Stimulated activated CD4-positive, alpha-beta T cell treated with anti-CD3 and anti-CD28 coated beads, Interleukin-1b, Interleukin-23, amount 100 ng/mL, for 48 hours (primary cell): Measurements from ENCODE around the gene TANC2.
"Not testable (repeated sequence)": the region's sequence is repeated elsewhere in the genome, so short reads cannot be mapped to it uniquely, and the experiment has no call there.

Experiments used
- DNase-seq: peaks from one replicate; pipeline ENCODE4 v3.0.0-alpha.2; 2020

The TANC2 gene

DNA sequence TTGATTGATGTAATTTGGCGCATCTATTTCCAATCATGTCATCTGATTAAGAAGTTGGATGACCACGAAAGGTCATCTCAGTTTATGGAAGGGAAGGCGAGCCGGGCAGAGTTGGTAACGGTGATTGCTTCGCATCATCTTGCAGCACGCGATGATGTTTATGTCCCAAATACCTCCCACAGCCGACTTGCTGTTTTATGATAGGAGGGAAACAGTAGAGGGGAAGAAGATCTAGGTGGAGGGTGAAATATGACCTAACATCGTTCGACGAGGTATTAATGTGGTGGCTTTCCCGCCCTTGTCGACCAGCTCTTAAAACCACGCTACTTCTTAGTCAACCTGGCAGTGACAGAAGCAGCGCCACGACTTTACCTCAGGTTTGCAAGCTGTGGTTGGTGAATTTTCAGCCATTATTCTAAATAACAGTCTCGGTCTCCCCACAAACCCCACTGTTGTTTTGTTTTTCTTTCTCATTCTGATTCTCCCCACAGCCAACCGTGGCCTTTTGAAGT, 805 bp upstream of the TANC2 start:
- DNase-seq, result peak; percentile 67

DNA sequence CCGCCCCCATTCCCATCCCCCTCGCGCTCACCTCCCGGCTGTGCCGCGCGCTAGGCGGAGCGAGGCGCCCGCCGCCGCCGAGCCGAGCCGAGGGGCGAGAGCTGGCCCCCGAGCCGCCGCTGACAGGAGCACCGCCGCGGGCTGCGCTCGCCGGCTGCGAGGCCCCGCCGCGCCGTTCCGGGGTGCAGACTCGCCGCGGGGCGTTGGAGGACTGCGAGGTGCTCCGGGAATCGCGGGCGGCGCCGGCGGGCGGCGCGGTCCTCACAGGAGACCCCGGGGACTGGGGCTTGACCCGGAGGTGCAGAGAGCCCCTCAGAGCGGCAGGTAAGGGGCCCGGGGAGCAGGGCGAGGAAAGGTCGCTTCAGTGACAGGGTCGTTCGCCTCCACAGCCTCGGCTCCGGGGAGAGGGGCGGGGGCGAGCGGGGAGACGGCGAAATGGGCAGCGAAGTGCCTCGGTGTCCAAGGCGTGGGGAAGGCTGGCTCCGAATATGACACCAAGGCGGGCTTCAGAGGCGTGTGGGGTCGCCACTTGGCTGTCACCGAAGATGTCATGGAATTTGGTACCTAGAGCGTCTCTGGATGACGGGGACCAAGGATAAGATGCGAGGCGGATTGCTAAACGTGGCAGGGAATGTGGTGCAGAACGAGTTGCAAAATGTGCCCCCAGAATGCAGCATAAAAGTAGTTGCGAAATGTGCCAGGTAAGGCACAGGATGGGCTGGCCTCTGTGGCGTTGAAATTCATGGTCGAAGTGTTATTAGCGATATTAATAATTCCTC, 580 bp downstream of the TANC2 start:
- DNase-seq, result peak; percentile 38

DNA sequence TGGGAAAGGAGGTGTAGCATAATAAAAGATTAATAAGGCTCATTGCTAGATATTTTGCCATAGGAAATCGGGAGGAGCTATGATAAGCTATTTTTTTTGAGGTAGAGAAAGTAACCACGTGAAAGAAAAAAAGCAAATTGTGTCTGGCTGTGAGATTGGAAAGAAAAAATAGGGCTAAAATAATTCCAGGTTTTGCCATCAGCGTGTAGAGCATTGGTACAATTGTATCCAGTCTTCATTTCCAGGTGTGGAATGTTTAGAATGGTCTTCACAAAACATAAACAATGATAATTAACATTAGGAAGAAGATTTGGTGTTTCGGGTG, 1.1 kb downstream of the TANC2 start:
- no peak for DNase-seq

DNA sequence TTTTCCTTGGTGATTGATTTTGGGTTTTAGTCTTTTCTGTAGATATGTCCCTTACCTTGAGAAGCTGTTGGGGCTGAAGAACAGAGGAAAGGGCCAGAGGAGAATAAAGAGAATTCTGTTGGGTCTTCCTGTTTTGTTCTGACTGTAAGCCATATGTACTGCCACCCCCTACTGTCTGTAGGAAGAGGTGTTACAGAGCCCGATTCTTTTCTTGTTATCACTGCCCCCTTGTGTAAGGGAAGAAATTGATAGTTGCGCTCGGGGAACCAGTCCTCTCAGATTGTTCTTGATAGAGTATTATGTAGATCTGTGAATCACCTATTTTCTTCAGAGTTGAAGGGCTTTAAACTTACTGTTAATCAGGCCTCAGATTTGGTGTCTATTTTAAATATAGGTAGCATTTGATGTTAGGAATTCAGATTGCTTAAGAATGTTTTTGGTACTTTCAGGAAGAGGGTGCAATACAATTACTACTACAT, 2.4 kb downstream of the TANC2 start:
- peak; percentile 45 for DNase-seq

DNA sequence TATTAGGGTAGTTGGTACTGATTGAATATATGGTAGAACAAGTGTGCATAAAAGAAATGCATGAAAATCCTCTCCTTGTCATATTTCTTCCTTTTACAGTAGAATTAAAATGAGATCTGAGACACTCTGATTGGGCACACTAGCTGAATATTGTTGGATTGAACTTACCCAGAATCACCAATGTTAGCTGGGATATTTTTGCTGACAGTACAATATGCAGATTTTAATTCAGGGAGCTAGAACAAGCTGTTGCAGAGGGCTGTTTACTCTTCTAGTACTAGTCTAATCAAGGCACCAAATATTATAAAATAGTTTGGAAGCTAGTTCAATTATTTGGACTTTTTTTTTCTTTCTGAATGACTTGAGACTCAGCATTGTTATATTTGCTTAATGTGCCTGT, 4.6 kb downstream of the TANC2 start:
- DNase-seq, result no peak

DNA sequence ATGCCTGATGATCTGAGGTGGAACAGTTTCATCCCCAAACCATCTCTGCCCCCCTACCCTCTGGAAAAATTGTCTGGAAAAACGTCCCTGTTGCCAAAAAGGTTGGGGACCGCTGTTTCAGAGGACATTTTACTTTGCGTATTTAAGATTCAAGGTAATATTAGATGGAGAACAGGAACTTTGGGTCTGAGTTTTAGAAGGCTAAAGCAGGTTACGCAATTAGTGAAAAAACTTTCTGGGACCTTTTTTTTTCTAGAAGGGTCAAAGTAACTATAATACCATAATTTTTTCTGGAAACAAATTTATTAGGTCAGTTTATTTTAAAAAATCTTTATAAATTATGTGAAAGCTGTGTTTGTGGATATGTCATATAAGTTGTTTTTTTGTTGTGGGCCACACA, 5.8 kb downstream of the TANC2 start:
- no peak for DNase-seq

DNA sequence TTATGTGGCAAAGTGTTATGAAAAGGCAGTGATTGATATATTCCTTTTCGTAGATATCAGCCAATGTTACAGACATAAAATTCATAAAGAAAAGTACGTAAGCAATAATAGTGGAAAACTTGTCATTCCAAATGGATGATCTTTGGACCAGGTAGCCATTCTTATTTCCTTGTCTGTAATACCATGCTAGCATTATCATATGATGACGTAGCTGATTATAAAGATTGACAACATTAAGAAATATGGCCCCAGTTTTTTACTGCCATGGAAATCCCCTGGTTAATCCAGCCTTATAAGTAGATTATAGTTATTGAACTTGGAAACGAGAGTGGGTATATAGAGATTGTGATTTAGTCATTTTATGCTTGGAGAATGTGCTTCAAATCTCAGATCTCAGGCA, 8.8 kb downstream of the TANC2 start:
- no peak for DNase-seq

DNA sequence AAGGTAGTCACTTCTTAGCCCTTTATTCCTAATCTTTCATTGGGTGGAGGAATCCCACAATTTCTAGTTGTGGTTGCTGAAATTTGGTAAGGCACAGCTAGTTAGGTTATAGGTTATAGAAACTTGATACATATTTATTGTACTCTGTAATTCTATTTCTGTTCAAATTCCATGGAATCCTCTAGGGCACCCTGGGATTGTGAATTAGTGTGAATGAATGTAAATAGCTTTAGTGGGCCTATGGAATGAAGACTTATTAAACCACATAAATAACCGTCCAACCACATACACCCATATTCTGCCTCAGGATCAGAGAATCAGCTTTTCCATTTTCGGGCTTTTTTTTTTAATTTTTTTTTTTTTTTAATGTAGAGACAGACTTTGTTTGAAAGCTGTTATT, 9.2 kb downstream of the TANC2 start:
- DNase-seq, result no peak

DNA sequence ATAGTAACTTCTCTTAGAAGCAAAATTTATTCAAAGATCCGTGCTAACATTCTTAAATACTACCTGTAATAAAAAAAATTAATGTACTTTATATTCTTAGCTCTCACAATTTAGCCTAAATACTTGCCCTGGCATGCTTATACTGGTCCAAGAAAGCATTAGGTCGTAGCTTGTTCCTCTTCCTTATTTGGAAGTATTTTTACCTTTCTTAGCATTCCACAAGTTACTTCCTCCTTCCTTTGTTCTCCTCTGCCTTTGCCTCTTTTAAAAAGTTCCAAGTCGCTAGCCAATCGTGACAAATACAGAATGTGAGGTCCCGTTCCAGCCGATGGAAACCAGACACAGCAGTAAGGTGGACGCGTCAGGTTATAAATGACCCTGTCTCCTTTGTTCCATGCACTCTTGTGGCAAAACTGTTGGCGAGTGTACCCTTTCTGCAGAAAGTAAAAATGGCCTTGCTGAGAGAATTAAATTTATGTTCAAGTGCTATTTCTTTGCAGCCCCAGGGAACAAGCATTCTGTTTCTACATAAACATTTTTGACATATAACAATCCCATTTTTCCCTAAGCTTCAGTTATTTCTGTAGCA, 10.7 kb downstream of the TANC2 start:
- DNase-seq, result not testable (repeated sequence)

DNA sequence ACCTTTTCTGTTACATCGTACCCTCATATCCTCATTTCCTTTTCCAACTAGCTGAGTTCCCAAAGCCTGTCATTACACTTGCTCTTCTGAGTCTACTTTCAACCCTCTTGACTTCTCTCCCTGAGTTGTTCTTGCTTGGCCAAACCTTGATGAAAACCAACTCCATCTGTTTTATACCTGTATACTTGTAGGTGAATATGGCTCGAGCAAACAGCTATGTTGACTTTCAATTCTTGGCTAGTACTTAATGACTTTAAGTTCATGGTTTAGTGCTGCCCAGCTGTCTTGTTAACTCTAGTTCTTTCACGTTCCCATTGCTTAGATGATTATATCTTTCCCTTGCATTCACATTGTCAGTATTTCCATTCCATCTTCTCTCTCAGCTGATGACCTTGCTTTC, 14.8 kb downstream of the TANC2 start:
- no peak for DNase-seq

DNA sequence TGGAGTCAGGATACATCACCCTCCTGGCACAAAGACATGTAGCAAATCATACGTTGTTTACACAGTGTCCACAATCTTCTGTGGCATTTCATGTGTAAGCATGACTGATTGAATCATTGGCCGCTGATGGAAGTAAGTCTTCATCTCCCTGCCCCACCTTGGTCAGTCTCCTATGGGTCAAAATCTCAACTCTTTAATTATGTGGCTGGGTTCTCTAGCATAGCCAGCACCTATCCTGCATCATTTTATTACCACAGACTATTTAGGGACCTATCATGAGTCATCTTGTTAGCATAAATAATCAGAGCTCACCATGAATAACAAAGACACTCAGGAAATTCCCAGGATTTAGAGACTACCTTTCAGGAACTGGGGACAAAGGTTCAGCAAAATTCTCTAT, 15.9 kb downstream of the TANC2 start:
- no peak for DNase-seq

DNA sequence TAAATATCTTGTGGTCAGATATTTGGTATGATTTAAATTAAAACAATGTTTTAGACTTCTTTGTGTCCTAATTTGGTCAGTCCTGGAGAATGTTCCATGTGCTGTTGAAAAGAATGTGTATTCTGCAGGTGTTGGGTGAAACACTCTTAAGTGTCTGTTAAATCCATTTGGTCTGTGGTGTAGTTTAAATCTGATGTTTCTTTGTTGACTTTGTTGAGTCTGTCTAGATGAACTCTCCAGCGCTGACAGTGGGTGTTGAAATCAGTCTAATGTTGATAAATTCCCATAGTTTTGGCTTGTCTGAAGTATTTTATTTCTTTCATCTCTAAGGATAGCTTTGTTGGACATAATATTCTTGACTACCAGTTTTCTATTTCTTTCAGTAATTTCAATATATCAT, 18.8 kb downstream of the TANC2 start:
- DNase-seq, result no peak

DNA sequence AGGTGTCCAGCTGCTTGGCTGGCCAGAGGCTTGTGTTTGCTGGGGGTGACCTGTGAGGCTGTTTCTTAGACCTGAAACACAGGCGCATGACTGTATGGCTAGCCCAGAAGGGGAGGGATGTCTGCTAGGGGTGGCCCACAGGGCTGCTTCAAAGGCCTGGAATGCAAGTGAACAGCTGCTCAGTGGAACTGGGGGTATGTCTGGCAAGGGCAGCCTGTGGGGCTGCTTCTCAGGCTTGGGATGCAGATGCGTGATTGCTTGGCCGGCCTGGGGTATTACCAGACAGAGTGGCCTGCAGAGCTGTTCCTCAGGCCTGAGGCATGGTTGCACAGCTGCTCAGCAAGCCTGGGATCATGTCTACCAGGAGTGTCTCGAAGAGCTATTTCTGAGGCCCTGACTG, 20.5 kb downstream of the TANC2 start:
- DNase-seq, result no peak

DNA sequence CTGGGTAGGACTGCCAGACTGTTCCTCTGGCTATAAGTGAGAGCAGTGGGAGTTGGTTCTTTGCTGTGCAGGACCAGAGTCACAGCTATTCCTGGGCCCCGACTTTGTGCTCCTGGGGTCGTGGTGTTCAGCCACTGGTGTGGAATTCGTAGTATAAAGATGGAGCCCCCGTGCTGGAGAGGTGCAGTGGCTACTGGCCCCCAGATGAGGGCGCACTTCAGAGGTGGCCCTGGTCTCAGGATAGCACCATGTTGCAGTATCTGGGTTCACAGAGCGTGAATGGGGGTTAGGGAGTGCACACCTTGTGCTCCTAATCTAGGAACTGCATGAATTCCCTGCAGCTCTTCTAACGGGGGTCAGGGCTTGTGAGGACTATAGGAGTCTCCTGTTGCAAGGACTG, 21.1 kb downstream of the TANC2 start:
- DNase-seq, result no peak

DNA sequence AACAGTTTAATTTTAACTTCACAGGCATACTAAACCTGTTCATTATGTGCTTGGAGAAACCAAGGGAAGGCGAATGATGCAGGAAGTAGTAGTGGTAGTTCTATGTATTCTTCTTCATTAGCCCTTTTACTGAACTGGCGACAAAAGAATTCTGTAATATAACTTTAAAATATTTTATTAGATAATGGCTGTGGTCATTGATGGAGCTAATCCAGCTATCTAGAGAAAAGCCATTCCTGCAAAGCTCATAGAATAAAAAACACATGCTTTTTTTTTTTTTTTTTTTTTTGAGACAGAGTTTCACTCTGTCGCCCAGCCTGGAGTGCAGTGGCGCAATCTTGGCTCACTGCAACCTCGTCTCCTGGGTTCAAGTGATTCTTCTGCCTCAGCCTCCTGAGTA, 23.5 kb downstream of the TANC2 start:
- DNase-seq, result no peak

DNA sequence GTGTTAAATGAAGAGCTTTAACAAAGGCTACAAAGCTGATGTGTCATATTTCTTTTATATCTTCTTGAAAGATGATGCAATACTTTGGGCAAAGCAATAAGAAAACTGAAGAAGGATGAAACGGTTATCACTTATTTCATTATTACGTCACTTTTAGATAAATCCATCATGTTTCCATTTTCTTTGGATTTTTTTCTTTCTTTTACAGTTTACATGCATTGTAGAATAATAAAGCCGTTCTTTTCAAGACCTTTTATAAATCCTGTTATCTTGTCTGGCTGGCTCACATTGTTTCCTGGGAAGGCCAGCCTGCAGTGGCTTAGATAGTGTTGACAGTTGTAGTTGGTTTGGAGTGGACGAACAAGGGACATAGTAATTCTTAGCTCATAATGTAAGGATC, 28.9 kb downstream of the TANC2 start:
- no peak for DNase-seq

DNA sequence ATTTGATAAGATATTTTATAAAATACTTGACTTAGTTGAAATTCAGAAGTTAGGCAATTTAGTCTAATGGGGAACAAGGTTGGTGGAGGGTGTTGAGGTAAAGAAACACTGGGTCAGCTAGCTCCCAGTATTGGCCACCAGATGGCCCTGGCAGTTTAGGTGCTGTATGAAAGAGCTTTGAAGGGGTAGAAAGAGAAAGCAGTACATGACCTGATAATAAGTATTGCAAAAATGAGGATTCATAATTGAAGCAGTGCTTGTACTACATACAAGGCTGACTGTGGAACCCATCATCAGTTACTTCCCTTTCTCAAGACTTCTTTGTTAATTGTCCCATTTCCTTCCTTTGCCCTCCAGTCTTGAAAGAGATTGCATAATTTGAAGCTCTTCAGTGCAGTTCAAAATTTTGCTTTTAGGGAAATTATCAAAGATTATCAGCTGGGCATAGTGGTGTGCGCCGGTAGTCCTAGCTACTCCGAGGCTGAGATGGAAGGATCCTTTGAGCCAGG, 29.4 kb downstream of the TANC2 start:
- DNase-seq, result peak; percentile 13

DNA sequence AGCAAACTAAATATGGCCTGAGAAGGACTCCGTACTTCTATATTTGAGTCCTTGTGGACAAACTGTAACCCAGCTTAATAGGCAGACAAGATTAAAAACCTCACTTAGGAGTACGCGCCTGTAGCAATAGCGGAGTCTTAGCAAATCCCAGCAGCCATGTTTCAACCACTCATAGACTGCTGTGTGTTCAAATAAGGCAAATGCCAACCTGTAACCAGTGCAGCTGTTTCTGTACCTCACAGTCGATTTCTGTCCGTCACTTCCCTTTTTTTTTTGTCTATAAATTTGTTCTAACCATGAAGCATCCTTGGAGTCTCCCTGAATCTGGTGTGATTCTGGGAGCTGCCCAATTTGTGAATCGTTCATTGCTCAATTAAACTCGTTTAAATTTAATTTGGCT, 30.2 kb downstream of the TANC2 start:
- no peak for DNase-seq

DNA sequence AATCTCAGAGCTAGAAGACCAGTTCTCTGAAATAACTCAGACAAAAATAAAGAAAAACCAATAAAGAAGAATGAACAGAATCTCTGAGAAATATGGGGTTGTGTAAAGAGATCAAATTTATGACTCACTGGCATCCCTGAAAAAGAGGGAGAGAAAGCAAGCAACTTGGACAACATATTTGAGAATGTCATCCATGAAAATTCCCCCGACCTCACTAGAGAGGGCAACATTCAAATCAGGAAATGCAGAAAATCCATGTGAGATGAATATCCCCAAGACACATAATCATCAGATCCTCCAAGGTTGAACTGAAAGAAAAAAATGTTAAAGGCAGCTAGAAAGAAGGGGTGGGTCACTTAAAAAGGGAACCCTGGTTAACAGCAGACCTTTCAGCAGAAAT, 32.1 kb downstream of the TANC2 start:
- DNase-seq, result no peak

DNA sequence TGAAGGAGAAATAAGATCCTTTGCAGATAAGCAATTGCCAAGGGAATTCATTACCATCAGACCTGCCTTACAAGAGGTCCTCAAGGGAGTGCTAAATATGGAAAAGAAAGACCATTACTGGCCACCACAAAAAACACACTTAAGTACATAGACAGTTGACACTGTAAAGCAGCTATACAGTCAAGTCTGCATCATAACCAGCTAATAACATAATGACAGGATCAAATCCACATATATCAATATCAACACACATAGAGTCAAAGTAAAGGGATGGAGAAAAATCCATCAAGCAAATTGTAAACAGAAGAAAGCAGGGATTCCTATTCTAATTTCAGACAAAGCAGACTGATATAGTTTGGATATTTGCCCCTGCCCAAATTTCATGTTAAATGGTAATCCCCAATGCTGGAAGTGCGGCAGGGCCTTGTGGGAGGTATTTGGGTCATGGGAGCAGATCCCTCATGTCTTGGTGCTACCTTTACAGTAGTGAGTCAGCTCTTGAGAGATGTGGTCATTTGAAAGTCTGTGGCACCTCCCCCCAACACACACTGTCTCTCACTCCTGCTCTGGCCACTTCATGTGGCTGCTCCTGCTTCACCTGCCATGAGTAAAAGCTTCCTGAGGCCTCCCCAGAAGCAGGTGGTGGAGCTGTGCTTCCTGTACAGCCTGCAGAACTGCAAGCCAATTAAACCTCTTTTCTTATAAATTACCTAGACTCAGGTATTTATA, 32.8 kb downstream of the TANC2 start:
- no peak for DNase-seq

DNA sequence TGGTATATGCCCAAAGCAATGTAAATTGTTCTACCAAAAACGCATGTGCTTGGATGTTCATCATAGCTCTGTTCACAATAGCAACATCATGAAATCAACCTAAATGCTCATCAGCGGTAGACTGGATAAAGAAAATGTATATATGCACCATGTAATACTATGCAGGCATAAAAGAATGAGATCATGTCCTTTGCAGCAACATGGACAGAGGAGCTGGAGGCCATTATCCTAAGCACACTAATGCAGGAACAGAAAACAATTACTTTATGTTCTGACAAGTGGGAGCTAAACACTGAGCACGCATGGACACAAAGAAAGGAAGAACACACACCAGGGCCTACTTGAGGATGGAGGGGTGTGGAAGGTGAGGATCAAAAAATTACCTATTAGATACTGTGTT, 33.7 kb downstream of the TANC2 start:
- DNase-seq, result no peak

DNA sequence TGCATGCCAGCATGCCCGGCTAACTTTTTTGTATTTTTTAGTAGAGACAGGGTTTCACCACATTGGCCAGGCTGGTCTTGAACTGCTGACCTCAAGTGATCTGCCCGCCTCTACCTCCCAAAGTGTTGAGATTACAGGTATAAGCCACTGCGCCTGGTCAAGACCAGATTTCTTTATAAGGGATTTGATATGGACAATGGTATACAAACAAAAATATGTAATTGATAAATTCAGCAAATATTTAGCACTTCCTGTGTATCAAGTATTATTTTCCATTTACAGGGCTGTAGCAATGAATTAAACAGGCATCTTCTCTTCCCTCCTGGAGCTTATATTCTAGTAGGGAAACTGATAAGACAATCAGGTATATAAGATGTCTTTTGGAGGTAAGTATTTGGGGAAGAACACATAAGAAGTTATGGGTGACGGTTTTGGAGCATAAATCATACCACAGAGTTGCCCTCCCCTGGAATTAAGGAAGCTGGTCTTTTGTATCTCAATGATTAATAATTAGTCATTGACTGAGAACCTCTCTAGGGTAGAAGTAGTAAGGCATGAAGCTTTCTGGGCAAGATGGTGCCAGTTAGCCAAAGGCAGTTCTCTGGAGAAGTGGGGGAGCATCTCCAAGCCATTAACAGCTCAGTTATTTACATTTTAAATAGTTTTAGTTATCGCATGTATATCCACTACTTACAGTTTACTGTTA, 35.8 kb downstream of the TANC2 start:
- DNase-seq, result no peak

DNA sequence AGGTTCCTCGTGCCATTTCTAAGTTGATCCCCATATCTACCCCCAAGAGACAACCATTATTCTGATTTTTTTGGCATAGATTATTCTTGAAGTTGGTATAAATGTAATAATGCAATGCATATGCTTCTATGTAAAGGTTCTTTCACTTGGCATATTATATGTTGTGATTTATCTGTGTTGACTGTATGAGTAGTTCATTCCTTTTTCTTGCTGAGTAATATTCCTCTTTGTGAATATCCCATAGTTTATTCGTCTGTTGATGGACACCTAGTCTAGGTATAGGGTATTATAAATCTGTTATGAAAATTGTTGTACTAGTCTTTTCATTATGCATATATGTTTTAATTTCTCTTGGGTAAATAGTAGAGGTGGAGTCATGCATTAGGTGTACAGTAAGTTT, 36.6 kb downstream of the TANC2 start:
- no peak for DNase-seq
